ENCODE data around the gene C10orf71. TPM values are rescaled to one million over a fixed set of nuclear protein-coding genes. Genes with fewer than 3 reads are reported as not detected.
A peak's percentile ranks its signal among the peaks of the same experiment; 100 is the strongest.

Gene C10orf71
- polyA plus RNA-seq, 1 of the 3 experiments (the other 2 are of a cell fraction) = not detected

GRCh38 chr10:49360271-49361177 is 61.6 kb downstream of the C10orf71 start (continued):
- no peak for TF ChIP-seq YY1 (IDR thresholded peaks at IDR 0.05; ENCODE audit: low read depth)
- TF ChIP-seq, protein P1, sequence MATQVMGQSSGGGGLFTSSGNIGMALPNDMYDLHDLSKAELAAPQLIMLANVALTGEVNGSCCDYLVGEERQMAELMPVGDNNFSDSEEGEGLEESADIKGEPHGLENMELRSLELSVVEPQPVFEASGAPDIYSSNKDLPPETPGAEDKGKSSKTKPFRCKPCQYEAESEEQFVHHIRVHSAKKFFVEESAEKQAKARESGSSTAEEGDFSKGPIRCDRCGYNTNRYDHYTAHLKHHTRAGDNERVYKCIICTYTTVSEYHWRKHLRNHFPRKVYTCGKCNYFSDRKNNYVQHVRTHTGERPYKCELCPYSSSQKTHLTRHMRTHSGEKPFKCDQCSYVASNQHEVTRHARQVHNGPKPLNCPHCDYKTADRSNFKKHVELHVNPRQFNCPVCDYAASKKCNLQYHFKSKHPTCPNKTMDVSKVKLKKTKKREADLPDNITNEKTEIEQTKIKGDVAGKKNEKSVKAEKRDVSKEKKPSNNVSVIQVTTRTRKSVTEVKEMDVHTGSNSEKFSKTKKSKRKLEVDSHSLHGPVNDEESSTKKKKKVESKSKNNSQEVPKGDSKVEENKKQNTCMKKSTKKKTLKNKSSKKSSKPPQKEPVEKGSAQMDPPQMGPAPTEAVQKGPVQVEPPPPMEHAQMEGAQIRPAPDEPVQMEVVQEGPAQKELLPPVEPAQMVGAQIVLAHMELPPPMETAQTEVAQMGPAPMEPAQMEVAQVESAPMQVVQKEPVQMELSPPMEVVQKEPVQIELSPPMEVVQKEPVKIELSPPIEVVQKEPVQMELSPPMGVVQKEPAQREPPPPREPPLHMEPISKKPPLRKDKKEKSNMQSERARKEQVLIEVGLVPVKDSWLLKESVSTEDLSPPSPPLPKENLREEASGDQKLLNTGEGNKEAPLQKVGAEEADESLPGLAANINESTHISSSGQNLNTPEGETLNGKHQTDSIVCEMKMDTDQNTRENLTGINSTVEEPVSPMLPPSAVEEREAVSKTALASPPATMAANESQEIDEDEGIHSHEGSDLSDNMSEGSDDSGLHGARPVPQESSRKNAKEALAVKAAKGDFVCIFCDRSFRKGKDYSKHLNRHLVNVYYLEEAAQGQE (IDR thresholded peaks at IDR 0.05; ENCODE audit: low read depth, low read length) = no peak

DNA sequence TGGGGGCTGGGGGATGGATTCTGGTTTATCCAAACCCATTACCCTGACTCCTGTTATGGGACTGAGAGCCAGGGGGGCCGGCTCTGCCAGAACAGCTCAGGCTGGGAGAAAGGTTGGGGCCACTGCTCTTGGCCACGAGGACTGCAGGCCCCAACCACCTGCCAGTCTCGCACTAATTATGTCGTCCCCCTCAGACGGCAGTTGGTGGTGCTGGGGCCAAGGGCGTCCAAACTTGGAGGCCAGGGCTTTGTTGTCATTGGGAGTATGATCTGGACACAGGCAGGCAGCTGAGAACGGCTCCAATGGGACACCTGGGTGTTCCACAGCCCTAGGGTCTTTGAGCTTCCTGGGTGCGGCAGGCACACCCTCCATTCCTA is 62.2 kb downstream of the C10orf71 start:
- ChIA-PET CTCF (interaction anchor here (0.7 to 3.7 kb wide), 9 partner anchors 8 to 704 kb away, joined by 3 to 22 read pairs (median 3); no protein-coding TSS in a partner anchor), POLR2A (interaction anchor here (1.1 to 1.3 kb wide), 2 partner anchors 20 to 178 kb away, joined by 3 read pairs; partner anchors contain the start of gene ERCC6)
- Histone ChIP-seq H3K9me3 (no peaks in the 10 kb centered on the region), H3K4me2 (no peak overlapping the region), H3F3A (replicated peaks; ENCODE audit: insufficient read depth) (no peaks in the 10 kb centered on the region), H2AFZ (ENCODE audit: low read depth) (no peak overlapping the region), H3K9ac (no peak overlapping the region), H3K27ac (ENCODE audit: low read depth in 2 of 2, low read length in 1 of 2) (peak overlapping the region in 1 of 2 experiments; percentile 97; a peak in 2 of 4 replicates), H3K79me2 (ENCODE audit: insufficient read depth) (no peaks in the 10 kb centered on the region), H3K9me2 (no peaks in the 10 kb centered on the region), H3K4me1 (ENCODE audit: control insufficient read depth in 1 of 2, insufficient read depth in 2 of 2, low read depth in 1 of 2, low read length in 1 of 2) (peaks cover 0 to 31% of the 10 kb centered on the region in 2 experiments; a peak in 1 of 4 replicates), H3K36me3 (replicated peaks in 1 of 2; ENCODE audit: control insufficient read depth in 1 of 2, insufficient read depth in 2 of 2, low read length in 1 of 2) (no peaks in the 10 kb centered on the region), H3K4me3 (ENCODE audit: low read depth in 2 of 2, low read length in 1 of 2) (no peak overlapping the region), H3K27me3 (ENCODE audit: insufficient read depth) (no peaks in the 10 kb centered on the region), H4K20me1 (ENCODE audit: insufficient read depth) (no peaks in the 10 kb centered on the region)
- no peak for TF ChIP-seq FOXJ3 (CRISPR knock-in tag; IDR thresholded peaks at IDR 0.05)
- WGBS (ENCODE audit: low lambda C conversion rate) = 59% methylated on average over 6 of the region's 8 CpGs
- no peak for DNase-seq

DNA sequence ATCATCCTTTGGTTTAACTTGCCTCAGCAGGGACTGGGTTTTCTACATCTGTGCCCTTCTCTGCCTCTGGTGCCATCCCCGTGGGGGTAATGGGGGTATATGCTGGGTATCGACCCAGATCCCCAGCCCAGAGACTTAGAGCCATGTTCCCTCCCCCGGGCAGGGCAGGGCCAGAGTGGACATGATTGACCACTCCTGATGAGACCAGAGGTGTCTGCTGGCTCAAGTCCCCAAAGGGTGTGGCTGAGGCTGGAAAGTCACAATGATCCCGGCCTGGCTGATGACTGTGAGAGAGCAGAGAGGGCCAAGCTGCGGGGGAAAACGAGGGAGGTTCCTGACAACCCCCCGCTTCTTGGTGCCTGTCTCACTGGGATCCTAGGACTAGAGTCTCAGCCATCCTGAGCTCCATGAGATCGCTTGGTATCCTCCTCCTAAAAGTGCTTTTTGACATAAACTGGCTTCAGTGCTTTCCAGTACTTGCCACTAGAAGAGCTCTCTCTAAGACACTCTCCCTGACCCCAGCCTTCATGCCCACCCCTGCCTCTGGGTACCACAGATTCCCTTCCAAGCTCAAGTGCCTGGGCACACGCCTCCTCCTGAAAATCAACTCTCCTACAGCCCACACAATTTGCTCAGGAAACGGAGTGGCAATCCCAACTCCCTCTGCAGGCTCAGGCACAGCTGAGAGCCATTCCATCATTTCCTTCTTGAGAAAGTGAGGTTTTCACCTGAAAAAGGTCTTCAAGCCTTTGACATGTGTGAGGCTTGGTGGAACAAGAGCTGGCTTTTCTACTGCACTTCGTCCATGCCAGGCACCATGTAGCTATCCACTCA is 63.0 kb downstream of the C10orf71 start:
- Histone ChIP-seq H3K27me3 (ENCODE audit: insufficient read depth) (no peaks in the 10 kb centered on the region), H3K9me3 (no peaks in the 10 kb centered on the region), H3K9ac (no peak overlapping the region), H3K4me2 (no peak overlapping the region), H4K20me1 (ENCODE audit: insufficient read depth) (no peaks in the 10 kb centered on the region), H3K4me1 (ENCODE audit: control insufficient read depth in 1 of 2, insufficient read depth in 2 of 2, low read depth in 1 of 2, low read length in 1 of 2) (peaks cover 0 to 31% of the 10 kb centered on the region in 2 experiments; a peak in 1 of 4 replicates), H2AFZ (ENCODE audit: low read depth) (no peak overlapping the region), H3K36me3 (replicated peaks in 1 of 2; ENCODE audit: control insufficient read depth in 1 of 2, insufficient read depth in 2 of 2, low read length in 1 of 2) (no peaks in the 10 kb centered on the region), H3K79me2 (ENCODE audit: insufficient read depth) (no peaks in the 10 kb centered on the region), H3K9me2 (no peaks in the 10 kb centered on the region), H3K4me3 (ENCODE audit: low read depth in 2 of 2, low read length in 1 of 2) (no peak overlapping the region), H3F3A (replicated peaks; ENCODE audit: insufficient read depth) (no peaks in the 10 kb centered on the region), H3K27ac (ENCODE audit: low read depth in 2 of 2, low read length in 1 of 2) (peak overlapping the region in 1 of 2 experiments; percentile 97; a peak in 2 of 4 replicates)
- CTCF ChIA-PET = interaction anchor here (0.8 to 1.6 kb wide), 4 partner anchors 21 to 705 kb away, joined by 3 to 5 read pairs (median 4); no protein-coding TSS in a partner anchor
- WGBS (ENCODE audit: low lambda C conversion rate) = 24% methylated on average over 10 of the region's 11 CpGs
- TF ChIP-seq GATA2 (CRISPR knock-in tag; IDR thresholded peaks at IDR 0.05) = no peak
- TF ChIP-seq, protein P1 (IDR thresholded peaks at IDR 0.05; ENCODE audit: low read depth, low read length) = no peak
- no peak for TF ChIP-seq RCOR1 (IDR thresholded peaks at IDR 0.05; ENCODE audit: low read length)
- no peak for TF ChIP-seq TEAD4 (IDR thresholded peaks at IDR 0.05; ENCODE audit: borderline replicate concordance, insufficient read depth)
- no peak for TF ChIP-seq FOXJ3 (CRISPR knock-in tag; IDR thresholded peaks at IDR 0.05)
- no peak for TF ChIP-seq TCF12 (IDR thresholded peaks at IDR 0.05)
- TF ChIP-seq CHD2 (IDR thresholded peaks at IDR 0.05; ENCODE audit: low read length, partially characterized antibody) = no peak
- no peak for TF ChIP-seq EP300 (IDR thresholded peaks at IDR 0.05; ENCODE audit: borderline replicate concordance in 1 of 2, low read depth in 1 of 2, low read length in 1 of 2)
- TF ChIP-seq MXI1 (IDR thresholded peaks at IDR 0.05; ENCODE audit: low read depth, low read length) = no peak
- no peak for TF ChIP-seq ELF1 (IDR thresholded peaks at IDR 0.05)
- no peak for TF ChIP-seq FOXM1 (IDR thresholded peaks at IDR 0.05; ENCODE audit: low read depth)
- DNase-seq = no peak
- POLR2A ChIA-PET = no interaction called here

All from SK-N-SH (cell line).